GM18517 (cell line): ENCODE measurements around the gene ABCC10.
A peak's percentile ranks its signal among the peaks of the same experiment; 100 is the strongest.
"Not testable (repeated sequence)": the region's sequence is repeated elsewhere in the genome, so short reads cannot be mapped to it uniquely, and the experiment has no call there.

Experiments
- ATAC-seq: cut with Tn5 transposase; IDR thresholded peaks from one replicate; pipeline ENCODE4 v1.9.1; 2021; ENCODE audit warnings: mild to moderate bottlenecking, moderate library complexity; ENCODE audit not compliant: unreplicated experiment

The ABCC10 gene

GRCh38 chr6:43405354-43405753 is 22.0 kb upstream of the ABCC10 start:
- ATAC-seq, result no peak

GRCh38 chr6:43407296-43407695 is 20.0 kb upstream of the ABCC10 start:
- ATAC-seq, result no peak

GRCh38 chr6:43408259-43408658 is 19.1 kb upstream of the ABCC10 start:
- ATAC-seq, result no peak

- not testable (repeated sequence) for ATAC-seq
These were observed 16.6 kb upstream of the ABCC10 start for GRCh38 chr6:43410776-43411175.

- no peak for ATAC-seq
These were observed 14.8 kb upstream of the ABCC10 start for GRCh38 chr6:43412541-43412940.

- no peak for ATAC-seq
These were observed 14.3 kb upstream of the ABCC10 start for GRCh38 chr6:43413002-43413401.

GRCh38 chr6:43415275-43415674 is 12.1 kb upstream of the ABCC10 start:
- not testable (repeated sequence) for ATAC-seq

- no peak for ATAC-seq
These were observed 10.4 kb upstream of the ABCC10 start for GRCh38 chr6:43416935-43417334.

- ATAC-seq, result no peak
These were observed 7.2 kb upstream of the ABCC10 start for GRCh38 chr6:43420012-43420709.

GRCh38 chr6:43421831-43422230 is 5.5 kb upstream of the ABCC10 start:
- no peak for ATAC-seq

- not testable (repeated sequence) for ATAC-seq
These were observed 2.3 kb upstream of the ABCC10 start for GRCh38 chr6:43425083-43425482.

- ATAC-seq, result no peak
These were observed 374 bp upstream of the ABCC10 start for GRCh38 chr6:43426928-43427405.

GRCh38 chr6:43428112-43428570 is 800 bp downstream of the ABCC10 start:
- ATAC-seq, result peak; percentile 34

GRCh38 chr6:43428874-43429273 is 1.5 kb downstream of the ABCC10 start:
- no peak for ATAC-seq

GRCh38 chr6:43432009-43432945 is 4.9 kb downstream of the ABCC10 start:
- no peak for ATAC-seq

GRCh38 chr6:43433148-43433547 is 5.8 kb downstream of the ABCC10 start:
- ATAC-seq, result no peak

GRCh38 chr6:43434001-43434840 is 6.9 kb downstream of the ABCC10 start:
- no peak for ATAC-seq

GRCh38 chr6:43434943-43435342 is 7.6 kb downstream of the ABCC10 start:
- ATAC-seq, result no peak

- no peak for ATAC-seq
These were observed 8.5 kb downstream of the ABCC10 start for GRCh38 chr6:43435682-43436437.
